GM18951 (cell line): ENCODE data around the gene KCTD12.

Experiments
- POLR2A ChIP-seq: IDR thresholded peaks from 4 replicates; pipeline ENCODE4 v1.6.1; 2011; ENCODE audit warnings: mild to moderate bottlenecking; ENCODE audit not compliant: insufficient read length, insufficient read depth; ENCODE audit errors: extremely low read depth
- in situ Hi-C: fragments of 300-500 bp; cut with MboI; formaldehyde crosslinking; loops from one replicate; pipeline ENCODE4 v1.12.0; 2022; ENCODE audit warnings: low sequenced_read_pairs, mixed read lengths, inconsistent platforms; ENCODE audit not compliant: unreplicated experiment

Gene KCTD12

GRCh38 chr13:76886292-76887075, at the start of gene KCTD12:
TSS of gene KCTD12 (minus strand) at chr13:76886405. CDS start at chr13:76886148, 257 bp downstream.
- in situ Hi-C loops, result no loop called here
- peak; percentile 89 for TF ChIP-seq POLR2A

- in situ Hi-C loops, result no loop called here
Observed at GRCh38 chr13:76934671-76935070, 48.5 kb upstream of the KCTD12 start.

GRCh38 chr13:76932076-76932475, 45.9 kb upstream of the KCTD12 start:
- TF ChIP-seq POLR2A, result no peak
- in situ Hi-C loops, result no loop called here

More at GRCh38 chr13:76934671-76935070, 48.5 kb upstream of the KCTD12 start:
- TF ChIP-seq POLR2A, result no peak

- no peak for TF ChIP-seq POLR2A
- in situ Hi-C loops, result no loop called here
Observed at GRCh38 chr13:76929851-76930374, 43.7 kb upstream of the KCTD12 start.

- in situ Hi-C loops, result no loop called here
Observed at GRCh38 chr13:76929320-76929719, 43.1 kb upstream of the KCTD12 start.

GRCh38 chr13:76928456-76928855, 42.3 kb upstream of the KCTD12 start:
- no peak for TF ChIP-seq POLR2A
- in situ Hi-C loops, result no loop called here

More at GRCh38 chr13:76929320-76929719, 43.1 kb upstream of the KCTD12 start:
- TF ChIP-seq POLR2A, result no peak

GRCh38 chr13:76927955-76928354, 41.8 kb upstream of the KCTD12 start:
- in situ Hi-C loops, result no loop called here
- no peak for TF ChIP-seq POLR2A

GRCh38 chr13:76925115-76925514, 38.9 kb upstream of the KCTD12 start:
- in situ Hi-C loops, result no loop called here
- TF ChIP-seq POLR2A, result no peak

- in situ Hi-C loops, result loop anchor here (25.0 kb wide), 2 partner anchors 1034 to 1234 kb away; no protein-coding TSS in a partner anchor
- no peak for TF ChIP-seq POLR2A
Observed at GRCh38 chr13:76921516-76921915, 35.3 kb upstream of the KCTD12 start.

GRCh38 chr13:76917755-76918481, 31.7 kb upstream of the KCTD12 start:
- in situ Hi-C loops, result loop anchor here (25.0 kb wide), 2 partner anchors 1031 to 1231 kb away; no protein-coding TSS in a partner anchor

GRCh38 chr13:76917095-76917494, 30.9 kb upstream of the KCTD12 start:
- no peak for TF ChIP-seq POLR2A
- in situ Hi-C loops, result loop anchor here (25.0 kb wide), 2 partner anchors 1030 to 1230 kb away; no protein-coding TSS in a partner anchor

- in situ Hi-C loops, result loop anchor here (25.0 kb wide), 2 partner anchors 1027 to 1227 kb away; no protein-coding TSS in a partner anchor
- TF ChIP-seq POLR2A, result no peak
Observed at GRCh38 chr13:76913898-76914297, 27.7 kb upstream of the KCTD12 start.

GRCh38 chr13:76912476-76912875, 26.3 kb upstream of the KCTD12 start:
- in situ Hi-C loops, result loop anchor here (25.0 kb wide), 2 partner anchors 1025 to 1225 kb away; no protein-coding TSS in a partner anchor
- no peak for TF ChIP-seq POLR2A
